ENCODE results near the gene P4HA2.

- TF ChIP-seq CTCF (conservative IDR thresholded peaks at IDR 0.05), result peak; percentile 94
- no peak for TF ChIP-seq ZFX (IDR thresholded peaks at IDR 0.05)
These were observed 44.9 kb upstream of the P4HA2 start for GRCh38 chr5:132272311-132273210.

Measured in C4-2B (cell line).